ENCODE data around the gene IFNG. TPM values are rescaled to one million over a fixed set of nuclear protein-coding genes. Genes with fewer than 3 reads are reported as not detected.

Gene IFNG
- total RNA-seq, 1 donor from 2014 or later = not detected

DNA sequence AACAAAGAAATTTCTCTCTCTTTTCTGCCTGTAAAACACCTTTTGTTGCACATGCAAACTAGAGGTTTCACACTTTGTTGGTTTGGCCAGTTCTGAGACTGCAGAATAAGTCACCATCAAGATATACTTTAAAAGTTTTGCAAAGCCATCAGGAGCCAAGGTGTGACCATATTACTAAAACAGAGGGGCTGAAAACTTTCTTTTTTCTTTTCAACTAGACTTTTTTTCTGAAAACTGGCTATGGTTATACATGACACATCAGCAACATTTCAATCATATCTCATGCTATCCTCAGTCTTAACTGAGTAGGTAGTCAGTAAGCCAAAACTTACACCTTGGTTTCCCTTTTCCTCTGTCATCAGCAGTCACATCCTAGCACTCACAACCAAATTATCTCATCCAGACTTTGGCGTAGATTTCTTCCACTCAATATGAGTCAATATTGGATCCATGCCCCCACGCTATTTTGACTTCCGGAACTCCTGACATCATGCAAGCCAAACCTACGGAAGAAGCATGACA, 4.1 kb upstream of the IFNG start:
- no peak for DNase-seq (ENCODE audit: low spot score, unreplicated experiment)
- no peak overlapping the region for H3K4me3 Mint-ChIP-seq (ENCODE audit: low read depth)
- no peaks in the 10 kb centered on the region for H3K9me3 Mint-ChIP-seq (ENCODE audit: low read depth)
- H3K4me1 Mint-ChIP-seq (ENCODE audit: low read depth) = no peaks in the 10 kb centered on the region
- no peak for TF ChIP-seq CTCF (IDR thresholded peaks at IDR 0.05; ENCODE audit: unreplicated experiment)
- no peaks in the 10 kb centered on the region for H3K27me3 Mint-ChIP-seq
- no peak overlapping the region for H3K27ac Mint-ChIP-seq
- no peaks in the 10 kb centered on the region for H3K36me3 Mint-ChIP-seq (ENCODE audit: insufficient read depth)

- Mint-ChIP-seq H3K9me3 (ENCODE audit: low read depth) (no peaks in the 10 kb centered on the region), H3K4me1 (ENCODE audit: low read depth) (no peaks in the 10 kb centered on the region), H3K27me3 (no peaks in the 10 kb centered on the region), H3K36me3 (ENCODE audit: insufficient read depth) (no peaks in the 10 kb centered on the region), H3K27ac (no peak overlapping the region), H3K4me3 (ENCODE audit: low read depth) (no peak overlapping the region)
- no peak for TF ChIP-seq CTCF (IDR thresholded peaks at IDR 0.05; ENCODE audit: unreplicated experiment)
- DNase-seq (ENCODE audit: low spot score, unreplicated experiment) = no peak
Observed at GRCh38 chr12:68162374-68162773, 2.8 kb upstream of the IFNG start.

GRCh38 chr12:68158432-68158831, 1.1 kb downstream of the IFNG start:
- DNase-seq (ENCODE audit: low spot score, unreplicated experiment) = no peak

DNA sequence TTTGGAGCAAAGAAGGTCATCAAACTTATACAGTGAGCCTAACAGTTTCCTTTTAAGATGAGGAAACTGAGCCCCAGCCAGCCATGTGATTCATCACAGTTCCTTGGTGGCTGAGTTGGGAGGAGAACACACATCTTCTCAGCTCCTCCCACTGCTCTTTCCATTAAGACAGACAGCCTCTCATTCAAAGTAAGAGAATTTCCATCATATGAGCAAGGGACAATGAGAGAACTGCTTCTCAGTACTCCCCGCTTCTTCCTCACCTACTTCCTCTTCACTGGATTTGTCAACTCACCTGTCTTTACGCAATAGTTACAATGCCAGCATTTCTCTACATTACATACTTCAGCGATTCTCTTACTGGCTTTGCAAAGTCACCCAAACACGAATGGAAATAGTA, 2.2 kb downstream of the IFNG start:
- no peaks in the 10 kb centered on the region for H3K36me3 Mint-ChIP-seq (ENCODE audit: insufficient read depth)
- DNase-seq (ENCODE audit: low spot score, unreplicated experiment) = no peak
- TF ChIP-seq CTCF (IDR thresholded peaks at IDR 0.05; ENCODE audit: unreplicated experiment) = no peak
- H3K4me1 Mint-ChIP-seq (ENCODE audit: low read depth) = no peaks in the 10 kb centered on the region
- H3K27me3 Mint-ChIP-seq = no peaks in the 10 kb centered on the region
- no peak overlapping the region for H3K27ac Mint-ChIP-seq
- no peaks in the 10 kb centered on the region for H3K9me3 Mint-ChIP-seq (ENCODE audit: low read depth)
- no peak overlapping the region for H3K4me3 Mint-ChIP-seq (ENCODE audit: low read depth)

More at GRCh38 chr12:68158432-68158831, 1.1 kb downstream of the IFNG start:
- peak; percentile 46 for TF ChIP-seq CTCF (IDR thresholded peaks at IDR 0.05; ENCODE audit: unreplicated experiment)
- Mint-ChIP-seq H3K27me3 (no peaks in the 10 kb centered on the region), H3K4me1 (ENCODE audit: low read depth) (no peaks in the 10 kb centered on the region), H3K9me3 (ENCODE audit: low read depth) (no peaks in the 10 kb centered on the region), H3K36me3 (ENCODE audit: insufficient read depth) (no peaks in the 10 kb centered on the region), H3K27ac (no peak overlapping the region), H3K4me3 (ENCODE audit: low read depth) (no peak overlapping the region)

DNA sequence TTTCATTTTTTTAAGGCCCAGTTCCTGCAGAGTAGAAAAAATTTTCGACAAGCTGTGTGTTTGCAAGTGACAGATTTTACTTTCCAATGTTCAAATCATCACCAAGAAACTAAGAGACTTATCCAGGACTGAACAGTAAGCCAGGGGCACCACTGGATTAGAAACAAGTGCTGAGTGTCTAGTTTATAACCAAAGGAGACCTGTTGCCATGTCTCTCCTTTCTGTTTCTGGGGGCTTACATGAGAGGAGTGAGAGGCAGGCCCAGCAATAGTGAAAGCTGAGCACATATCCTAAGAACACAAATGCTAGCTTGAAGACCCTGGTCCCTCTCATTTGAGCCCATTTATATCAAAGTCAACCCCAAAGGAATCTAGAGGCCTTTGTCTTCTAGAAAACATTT, 2.9 kb downstream of the IFNG start:
- Mint-ChIP-seq H3K4me3 (ENCODE audit: low read depth) (no peak overlapping the region), H3K36me3 (ENCODE audit: insufficient read depth) (no peaks in the 10 kb centered on the region), H3K4me1 (ENCODE audit: low read depth) (no peaks in the 10 kb centered on the region), H3K27me3 (no peaks in the 10 kb centered on the region), H3K9me3 (ENCODE audit: low read depth) (no peaks in the 10 kb centered on the region), H3K27ac (no peak overlapping the region)
- no peak for DNase-seq (ENCODE audit: low spot score, unreplicated experiment)
- TF ChIP-seq CTCF (IDR thresholded peaks at IDR 0.05; ENCODE audit: unreplicated experiment) = no peak

Data from progenitor cell of endocrine pancreas (in vitro differentiated cells).